ENCODE data around the gene PTPA.
"Not testable (repeated sequence)": the region's sequence is repeated elsewhere in the genome, so short reads cannot be mapped to it uniquely, and the experiment has no call there.

The PTPA gene

GRCh38 chr9:129178568-129179382 lies 67.6 kb downstream of the PTPA start:
- DNase-seq, result no peak

- no peak for DNase-seq
Observed at GRCh38 chr9:129181246-129181645, 70.0 kb downstream of the PTPA start.

GRCh38 chr9:129182122-129182521 lies 70.9 kb downstream of the PTPA start:
- DNase-seq, result no peak

- DNase-seq, result no peak
Observed at GRCh38 chr9:129182625-129183494, 71.6 kb downstream of the PTPA start.

- no peak for DNase-seq
Observed at GRCh38 chr9:129183495-129184218, 72.4 kb downstream of the PTPA start.

- no peak for DNase-seq
Observed at GRCh38 chr9:129184219-129184524, 73.0 kb downstream of the PTPA start.

- DNase-seq, result no peak
Observed at GRCh38 chr9:129184596-129185122, 73.4 kb downstream of the PTPA start.

GRCh38 chr9:129185402-129185801 lies 74.2 kb downstream of the PTPA start:
- DNase-seq, result no peak

GRCh38 chr9:129185991-129186390 lies 74.8 kb downstream of the PTPA start:
- DNase-seq, result no peak

- no peak for DNase-seq
Observed at GRCh38 chr9:129187042-129187441, 75.8 kb downstream of the PTPA start.

GRCh38 chr9:129189971-129190370 lies 78.8 kb downstream of the PTPA start:
- not testable (repeated sequence) for DNase-seq

GRCh38 chr9:129191234-129191633 lies 80.0 kb downstream of the PTPA start:
- no peak for DNase-seq

GRCh38 chr9:129193655-129194054 lies 82.4 kb downstream of the PTPA start:
- no peak for DNase-seq

GRCh38 chr9:129194221-129194620 lies 83.0 kb downstream of the PTPA start:
- DNase-seq, result no peak

- no peak for DNase-seq
Observed at GRCh38 chr9:129195606-129196005, 84.4 kb downstream of the PTPA start.

GRCh38 chr9:129197045-129197444 lies 85.8 kb downstream of the PTPA start:
- not testable (repeated sequence) for DNase-seq

- no peak for DNase-seq
Observed at GRCh38 chr9:129197978-129198318, 86.7 kb downstream of the PTPA start.
